GM19452 (cell line): ENCODE data around the gene PGPEP1.
"Not testable (repeated sequence)": the region's sequence is repeated elsewhere in the genome, so short reads cannot be mapped to it uniquely, and the experiment has no call there.

ENCODE experiments used
- ATAC-seq: cut with Tn5 transposase; IDR thresholded peaks from one replicate; pipeline ENCODE4 v1.9.1; 2021; ENCODE audit not compliant: unreplicated experiment

Gene PGPEP1

GRCh38 chr19:18389726-18390064, 49.3 kb downstream of the PGPEP1 start:
- no peak for ATAC-seq

- ATAC-seq: no peak
Observed at GRCh38 chr19:18390065-18390907, 49.9 kb downstream of the PGPEP1 start.

GRCh38 chr19:18391509-18392075, 51.2 kb downstream of the PGPEP1 start:
- ATAC-seq: no peak

- no peak for ATAC-seq
Observed at GRCh38 chr19:18392417-18392816, 52.0 kb downstream of the PGPEP1 start.

GRCh38 chr19:18392926-18393325, 52.5 kb downstream of the PGPEP1 start:
- no peak for ATAC-seq

- ATAC-seq: no peak
Observed at GRCh38 chr19:18393836-18394235, 53.4 kb downstream of the PGPEP1 start.

GRCh38 chr19:18396471-18397241, 56.3 kb downstream of the PGPEP1 start:
- no peak for ATAC-seq

GRCh38 chr19:18397242-18398202, 57.1 kb downstream of the PGPEP1 start, which contains the start of gene LRRC25:
LRRC25 (minus strand) TSS chr19:18397622; CDS start chr19:18396963, 659 bp downstream.
- no peak for ATAC-seq

- no peak for ATAC-seq
Observed at GRCh38 chr19:18399008-18399407, 58.6 kb downstream of the PGPEP1 start.

GRCh38 chr19:18401580-18402112, 61.2 kb downstream of the PGPEP1 start:
- ATAC-seq: no peak

- ATAC-seq: not testable (repeated sequence)
Observed at GRCh38 chr19:18402455-18403248, 62.3 kb downstream of the PGPEP1 start.

GRCh38 chr19:18405754-18406153, 65.4 kb downstream of the PGPEP1 start:
- ATAC-seq: not testable (repeated sequence)

- ATAC-seq: no peak
Observed at GRCh38 chr19:18406749-18407148, 66.4 kb downstream of the PGPEP1 start.

- peak; percentile 65 for ATAC-seq
Observed at GRCh38 chr19:18408053-18408476, 67.7 kb downstream of the PGPEP1 start.

GRCh38 chr19:18412610-18413239, 72.3 kb downstream of the PGPEP1 start:
- ATAC-seq: no peak

GRCh38 chr19:18414504-18415177, 74.2 kb downstream of the PGPEP1 start:
- ATAC-seq: no peak

GRCh38 chr19:18415178-18415867, 74.9 kb downstream of the PGPEP1 start:
- ATAC-seq: no peak

GRCh38 chr19:18416778-18417249, 76.4 kb downstream of the PGPEP1 start:
- ATAC-seq: no peak
